Measurements from ENCODE around the gene CD82.

The CD82 gene, protein sequence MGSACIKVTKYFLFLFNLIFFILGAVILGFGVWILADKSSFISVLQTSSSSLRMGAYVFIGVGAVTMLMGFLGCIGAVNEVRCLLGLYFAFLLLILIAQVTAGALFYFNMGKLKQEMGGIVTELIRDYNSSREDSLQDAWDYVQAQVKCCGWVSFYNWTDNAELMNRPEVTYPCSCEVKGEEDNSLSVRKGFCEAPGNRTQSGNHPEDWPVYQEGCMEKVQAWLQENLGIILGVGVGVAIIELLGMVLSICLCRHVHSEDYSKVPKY

DNA sequence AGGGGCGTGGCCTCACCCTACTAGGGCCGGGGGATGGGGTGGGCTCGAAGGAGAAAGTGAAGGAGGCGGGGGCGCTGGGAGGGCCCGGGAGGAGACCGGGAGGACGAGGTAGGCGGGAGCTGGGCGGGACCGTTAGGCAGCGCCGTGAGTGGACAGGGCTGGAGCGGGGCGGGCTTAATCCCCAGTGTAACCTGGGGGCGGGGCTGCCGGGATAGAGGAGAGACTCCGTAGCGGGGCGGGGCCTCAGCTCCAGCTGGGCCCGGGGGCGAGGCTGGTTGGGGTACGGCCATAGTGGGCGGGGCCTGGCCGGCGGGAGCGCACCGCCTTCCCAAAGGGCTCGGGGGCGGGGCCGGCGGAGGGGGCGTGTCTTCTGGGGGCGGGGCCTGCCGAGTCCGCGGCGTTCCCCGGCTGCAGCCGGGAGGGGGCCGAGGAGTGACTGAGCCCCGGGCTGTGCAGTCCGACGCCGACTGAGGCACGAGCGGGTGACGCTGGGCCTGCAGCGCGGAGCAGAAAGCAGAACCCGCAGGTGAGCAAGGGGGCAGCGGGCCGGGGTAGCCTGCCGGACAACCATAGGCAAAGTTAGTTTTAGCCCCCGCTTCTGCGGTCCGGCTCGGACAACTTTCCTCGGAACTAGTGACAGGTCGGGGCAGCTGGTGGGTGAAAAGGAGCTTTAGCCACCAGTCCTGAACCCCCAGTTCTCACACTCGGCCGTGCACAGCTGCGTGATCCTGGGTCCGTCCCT is at the start of gene CD82:
CD82 (plus strand) TSS at position 453 of the 742 bp plus-strand sequence. CDS start 29,000 bp downstream, outside the sequence.
- DNase-seq = peak; percentile 98

DNA sequence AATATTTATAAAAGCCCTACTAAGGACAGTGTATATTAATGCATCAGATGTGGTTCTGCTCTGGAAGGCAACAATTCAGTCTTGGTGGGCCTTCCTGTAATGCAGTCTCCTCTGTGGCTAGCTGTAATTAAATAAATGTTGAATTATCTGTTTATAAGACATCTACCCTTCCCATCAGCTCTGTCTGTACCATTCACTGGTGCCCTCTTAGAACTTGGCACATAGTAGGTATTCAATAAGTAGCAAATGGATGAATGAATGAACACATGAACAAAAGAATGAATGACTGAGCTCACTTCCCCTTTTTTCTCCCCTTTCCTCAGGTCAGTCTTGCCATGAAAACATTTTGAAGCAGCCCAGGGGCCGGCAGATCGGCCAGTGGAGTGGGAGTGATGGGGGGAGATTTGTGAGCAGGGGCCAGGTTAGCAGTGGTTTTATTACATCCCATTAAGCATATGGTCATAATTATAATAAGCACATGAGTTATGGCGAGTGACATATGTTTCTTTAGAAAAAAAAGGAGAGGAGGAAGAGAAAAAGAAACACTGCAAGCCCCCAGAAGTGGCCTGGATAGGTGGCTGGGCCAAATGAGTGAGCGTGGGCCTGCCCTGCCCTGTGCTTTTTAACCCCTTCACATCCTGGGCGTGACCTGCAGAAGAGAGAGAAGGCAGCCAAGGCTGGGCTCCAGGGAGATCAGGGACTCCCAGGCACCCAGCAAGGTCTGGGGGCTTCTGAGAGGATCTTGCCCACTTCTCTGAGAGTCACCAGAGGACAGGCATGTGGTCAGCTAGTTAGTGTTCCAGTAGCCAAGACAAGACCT is 48.6 kb upstream of the CD82 start:
- no peak for DNase-seq

DNA sequence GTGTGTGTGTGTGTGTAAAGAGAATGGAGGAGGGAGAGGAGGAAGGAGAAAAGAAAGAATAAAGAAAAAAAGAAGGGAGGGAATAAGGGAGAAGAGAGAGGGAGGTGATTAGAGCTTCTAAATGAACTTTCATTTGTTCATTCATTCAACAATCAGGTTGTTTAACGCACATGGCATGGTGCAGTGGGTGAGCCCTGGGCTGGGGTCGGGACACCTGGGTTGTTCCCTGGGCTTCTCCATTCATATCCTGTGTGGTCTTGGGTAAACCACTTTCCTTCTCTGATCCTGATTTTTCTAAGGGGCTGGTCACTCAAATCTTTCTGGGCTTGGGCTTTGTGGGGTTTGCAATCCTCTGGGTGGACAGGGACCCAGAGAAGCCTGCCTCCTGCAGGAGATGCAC is 47.9 kb upstream of the CD82 start:
- DNase-seq = no peak

DNA sequence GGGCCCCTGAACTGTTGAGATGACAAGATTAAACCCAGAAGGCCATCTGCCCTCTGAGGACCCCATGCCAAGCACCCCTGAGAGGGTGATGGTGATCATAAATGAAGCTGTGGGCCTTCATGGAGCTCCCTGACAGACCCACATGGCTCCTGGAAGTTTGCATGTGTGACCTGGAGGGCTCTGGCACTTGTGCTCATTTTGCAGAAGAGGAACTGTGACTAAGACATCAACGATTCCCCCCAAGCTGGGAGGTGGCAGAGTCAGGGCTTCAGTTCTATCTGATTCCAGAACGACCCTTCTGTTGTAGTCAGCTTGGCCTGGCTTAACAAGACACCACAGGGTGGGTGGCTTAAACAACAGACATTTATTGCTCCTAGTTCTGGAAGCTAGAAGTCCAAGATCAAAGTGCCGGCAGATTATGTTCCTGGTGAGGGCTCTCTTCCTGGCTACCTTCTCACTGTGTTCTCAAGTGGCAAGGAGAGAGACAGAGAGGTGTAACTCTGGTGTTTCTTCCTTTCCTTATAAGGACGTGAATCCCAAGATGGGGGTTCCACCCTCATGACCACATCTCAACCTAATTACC is 46.4 kb upstream of the CD82 start:
- DNase-seq = no peak

DNA sequence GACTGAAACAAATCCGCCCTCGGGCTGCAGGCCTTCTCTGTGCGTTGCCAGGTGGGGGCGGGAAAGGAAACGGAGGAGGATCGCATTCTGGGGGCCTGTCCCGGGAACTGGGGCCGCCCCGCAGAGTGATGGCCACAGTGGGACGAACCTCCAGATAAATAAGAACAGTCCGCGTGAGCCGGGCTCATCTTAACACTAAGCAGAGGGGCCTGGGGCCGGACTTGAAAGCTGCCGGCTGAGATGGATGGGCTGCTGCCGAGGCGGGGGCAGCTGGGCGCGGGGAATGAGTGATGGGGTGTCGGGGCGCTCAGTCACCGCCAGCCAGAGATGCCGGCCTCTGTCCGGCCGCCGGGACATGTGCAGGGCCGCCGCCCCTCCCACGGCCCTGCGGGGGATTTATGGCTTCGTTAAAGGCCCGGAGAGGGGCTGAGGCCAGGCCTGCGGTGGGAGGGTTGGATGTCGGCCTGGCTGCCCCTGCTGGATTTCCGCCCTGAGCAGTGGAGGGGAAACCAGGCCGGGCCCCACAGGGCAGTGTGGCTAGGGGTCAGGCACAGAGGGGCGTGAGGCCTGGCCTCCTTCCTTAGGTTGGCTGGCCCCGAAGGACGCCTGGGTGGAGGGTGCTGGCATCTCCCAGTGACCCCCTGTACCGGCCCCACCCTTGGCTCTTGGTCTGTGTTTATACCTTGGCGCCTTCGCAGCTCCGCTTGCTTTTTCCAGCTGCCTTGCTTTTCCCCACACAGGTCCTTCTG is 45.3 kb upstream of the CD82 start:
- DNase-seq = no peak

DNA sequence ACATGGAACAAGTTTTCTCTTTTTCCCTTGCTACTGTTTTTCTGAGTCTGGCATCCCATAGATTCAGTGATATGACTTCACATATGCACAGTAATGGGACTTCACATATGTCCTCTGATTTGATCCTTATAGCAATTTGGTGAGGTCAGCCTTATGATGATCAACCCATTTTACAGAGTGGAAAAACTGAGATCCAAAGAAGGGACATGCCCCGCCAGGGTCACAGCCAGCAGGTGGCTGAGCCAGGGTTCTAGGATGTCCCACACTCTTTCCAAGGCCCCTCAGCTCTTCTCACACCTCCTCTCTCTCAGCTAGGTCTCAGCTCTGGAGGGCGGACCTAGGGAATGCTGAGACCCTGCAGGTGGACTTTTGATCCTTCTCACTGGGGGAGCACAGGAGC is 44.3 kb upstream of the CD82 start:
- DNase-seq = no peak

DNA sequence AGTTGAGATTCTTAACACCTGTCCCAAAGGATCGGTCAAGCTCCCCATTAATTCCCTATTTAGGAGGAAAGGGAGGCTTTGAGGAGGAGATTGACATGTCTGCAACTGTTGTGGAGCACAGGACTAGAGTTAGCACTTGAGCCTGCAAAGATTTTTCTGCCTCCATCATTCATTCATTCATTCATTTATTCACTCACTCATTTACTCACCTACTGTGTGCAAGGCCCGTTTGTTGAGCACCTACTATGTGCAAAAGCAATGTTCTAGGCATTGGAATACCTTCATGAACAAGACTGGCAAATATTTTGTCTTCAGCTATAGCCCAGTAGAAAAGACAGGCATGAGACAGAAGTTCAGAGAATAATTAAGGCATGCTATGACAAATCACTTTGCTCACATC is 43.2 kb upstream of the CD82 start:
- no peak for DNase-seq

DNA sequence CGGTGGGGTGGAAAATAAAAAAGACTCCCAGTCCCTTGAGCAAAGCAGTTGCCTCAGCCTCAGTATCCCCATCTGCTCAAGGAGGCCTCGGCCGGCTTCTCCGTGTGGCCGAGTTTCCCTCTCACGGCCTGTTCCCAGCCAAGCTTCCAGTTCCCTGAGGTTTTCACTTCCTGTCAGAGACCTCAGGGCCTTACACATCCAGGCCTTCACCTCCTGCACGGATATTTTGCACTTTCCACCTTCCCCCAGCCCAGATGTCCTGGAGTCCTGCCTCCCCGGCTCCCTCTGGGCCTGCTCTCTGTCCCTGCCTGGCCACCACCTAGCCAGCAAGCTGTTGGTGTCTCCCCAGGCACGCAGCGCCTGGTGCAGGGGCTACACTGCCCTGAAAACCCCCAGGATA is 41.1 kb upstream of the CD82 start:
- no peak for DNase-seq

DNA sequence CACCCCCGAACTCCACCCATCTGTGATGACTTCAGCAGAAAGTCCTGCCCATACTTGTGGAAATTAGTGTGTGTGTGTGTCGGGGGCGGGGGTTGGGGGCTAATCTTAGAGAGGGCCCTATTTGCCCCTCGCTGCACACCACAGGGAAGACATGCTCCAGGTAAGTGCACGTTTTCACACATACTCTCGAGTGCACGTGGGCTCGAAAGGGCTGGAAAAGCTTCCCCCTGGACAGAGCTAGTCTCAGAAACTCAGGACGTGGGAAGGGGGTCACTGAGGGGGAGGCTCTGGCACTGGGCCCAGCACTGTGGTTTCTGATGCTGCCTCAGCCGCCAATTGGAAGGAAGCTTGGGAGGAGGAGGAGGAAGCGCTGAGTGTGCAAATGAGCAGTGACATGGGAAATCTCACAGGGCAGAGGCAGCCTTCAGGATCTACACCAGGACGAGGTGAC is 40.7 kb upstream of the CD82 start:
- DNase-seq = no peak

DNA sequence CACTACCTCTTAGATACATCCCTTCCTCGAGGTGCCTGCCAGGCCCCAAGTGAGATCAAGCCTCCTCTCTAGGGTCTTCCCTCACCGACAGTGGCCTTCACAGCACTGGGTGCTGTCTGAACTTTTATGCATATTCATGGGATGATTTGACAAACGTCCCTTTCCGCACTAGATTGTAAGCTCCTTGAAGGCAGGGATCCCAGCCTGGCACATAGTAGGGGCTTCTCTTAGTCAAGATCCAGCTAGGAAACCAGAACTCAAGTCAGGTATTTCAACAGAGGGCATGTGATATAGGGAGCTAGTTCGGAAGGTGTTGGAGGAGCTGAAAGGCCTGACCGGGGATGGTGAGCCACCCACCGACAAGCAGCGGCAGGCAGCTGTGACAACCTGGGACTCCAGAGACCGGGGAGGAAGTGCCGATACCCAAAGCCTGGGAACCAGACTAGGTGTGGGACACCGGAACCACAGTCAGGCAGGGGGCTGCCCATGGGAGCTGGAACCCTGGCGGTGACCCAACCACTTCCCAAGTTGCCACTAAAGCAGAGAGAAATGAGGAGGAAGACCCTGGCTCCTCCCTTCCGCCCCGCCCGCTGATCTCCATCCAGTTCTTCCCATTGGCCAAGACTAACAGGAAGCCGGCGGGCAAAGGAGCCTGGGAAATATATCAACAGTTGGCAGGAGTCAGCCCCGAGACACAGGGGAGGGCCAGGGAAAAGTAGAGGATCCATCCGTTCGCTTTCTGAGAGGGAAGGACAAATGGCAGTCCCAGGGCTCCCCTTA is 39.8 kb upstream of the CD82 start:
- DNase-seq = no peak

DNA sequence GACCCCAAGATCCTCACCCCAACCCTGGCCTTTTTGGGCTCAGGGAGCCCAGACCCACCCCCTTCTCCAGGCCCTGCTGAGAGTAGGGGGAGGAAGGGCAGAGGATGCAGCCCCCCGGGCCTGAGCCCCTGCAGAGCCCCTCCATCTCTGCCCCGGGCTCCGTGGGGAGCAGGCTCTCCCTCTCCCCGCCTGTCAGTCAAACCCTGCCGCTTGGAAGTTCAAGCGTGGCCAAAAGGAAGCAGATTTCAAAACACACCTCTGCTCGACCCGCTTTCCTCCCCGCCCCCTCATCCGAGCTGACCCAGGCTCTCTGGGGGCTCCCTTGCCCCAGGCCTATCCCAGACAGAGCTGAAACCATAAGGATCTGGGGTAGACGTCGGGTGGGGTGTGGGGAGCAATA is 39.0 kb upstream of the CD82 start:
- DNase-seq = no peak

DNA sequence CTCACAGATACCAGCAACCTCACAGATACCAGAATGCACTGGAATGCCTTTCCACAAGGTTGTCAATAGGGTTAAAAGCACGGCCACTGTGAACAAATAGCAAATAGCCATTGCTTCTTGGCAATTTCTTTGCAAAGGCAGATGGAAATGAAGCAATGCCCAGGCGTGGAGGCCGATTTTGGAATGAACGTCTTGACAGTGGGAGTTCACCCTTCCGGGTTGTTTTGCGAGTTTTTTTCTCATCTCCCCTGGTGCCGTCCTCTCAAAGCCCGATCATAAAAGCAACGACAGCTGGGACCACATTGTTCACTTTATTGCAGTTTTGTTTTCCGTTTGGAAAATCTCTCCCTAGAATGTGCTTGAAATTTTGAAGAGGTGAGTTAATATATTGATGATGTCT is 38.0 kb upstream of the CD82 start:
- DNase-seq = no peak

DNA sequence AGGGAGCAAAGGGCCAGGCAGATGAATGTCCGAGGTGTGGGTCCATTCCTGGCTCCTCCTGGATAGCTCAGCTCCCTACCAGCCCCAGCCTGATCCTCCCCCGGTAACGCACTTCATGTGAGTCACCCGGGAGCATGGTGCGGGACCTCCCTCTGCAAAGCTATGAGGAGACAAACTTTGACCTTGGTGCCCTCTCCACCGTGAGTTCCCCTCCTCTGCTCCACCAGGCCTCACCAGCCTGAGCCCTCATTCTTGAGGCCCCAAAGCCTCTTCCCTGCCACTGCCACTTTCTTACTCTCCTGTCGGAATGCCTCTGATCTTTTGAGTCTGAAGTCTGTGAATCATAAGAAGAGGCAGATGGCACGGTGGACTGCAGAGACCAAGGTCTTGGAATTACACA is 37.4 kb upstream of the CD82 start:
- DNase-seq = no peak

DNA sequence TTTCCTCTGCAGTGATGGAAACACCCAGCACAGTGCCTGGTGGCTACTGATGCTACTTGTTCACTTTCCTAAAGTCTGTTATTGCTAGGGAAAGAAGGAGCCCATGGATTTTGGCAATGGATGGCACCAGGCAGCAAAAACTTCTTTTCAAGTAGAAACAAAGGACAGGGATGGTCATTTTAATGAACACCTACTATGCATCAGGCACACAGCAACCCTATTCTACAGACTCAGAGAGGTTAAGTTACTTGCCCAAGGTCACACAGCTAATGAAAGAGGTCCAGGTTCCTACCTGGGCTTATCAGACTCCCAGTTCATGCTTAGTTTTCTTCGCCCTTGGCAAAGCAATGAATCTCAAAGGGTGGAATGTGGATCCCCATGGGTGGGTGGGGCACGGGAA is 36.9 kb upstream of the CD82 start:
- DNase-seq = no peak

DNA sequence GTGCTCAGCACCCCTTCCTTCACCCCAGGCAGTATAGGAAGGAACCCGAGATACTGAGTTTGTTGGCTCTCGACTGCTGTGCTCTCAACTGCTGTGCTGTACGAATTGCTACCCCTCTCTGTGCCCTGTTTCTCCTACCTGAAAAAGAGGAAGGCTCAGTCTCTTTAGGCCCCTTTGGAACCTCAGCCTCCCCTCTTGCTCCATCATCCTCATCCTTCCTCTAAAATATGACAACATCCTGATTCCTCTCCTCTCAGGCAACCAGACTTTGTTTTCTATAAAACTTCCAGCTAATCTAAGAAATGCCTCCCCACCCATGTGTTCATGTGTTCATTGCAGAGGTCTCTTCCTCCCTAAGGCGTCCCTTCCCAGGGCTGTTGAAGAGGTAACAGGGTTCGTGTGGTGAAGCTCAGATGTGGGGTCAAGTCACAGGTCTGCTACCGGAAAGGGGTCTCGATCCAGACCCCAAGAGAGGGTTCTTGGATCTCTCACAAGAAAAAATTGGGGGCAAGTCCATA is 35.5 kb upstream of the CD82 start:
- no peak for DNase-seq

DNA sequence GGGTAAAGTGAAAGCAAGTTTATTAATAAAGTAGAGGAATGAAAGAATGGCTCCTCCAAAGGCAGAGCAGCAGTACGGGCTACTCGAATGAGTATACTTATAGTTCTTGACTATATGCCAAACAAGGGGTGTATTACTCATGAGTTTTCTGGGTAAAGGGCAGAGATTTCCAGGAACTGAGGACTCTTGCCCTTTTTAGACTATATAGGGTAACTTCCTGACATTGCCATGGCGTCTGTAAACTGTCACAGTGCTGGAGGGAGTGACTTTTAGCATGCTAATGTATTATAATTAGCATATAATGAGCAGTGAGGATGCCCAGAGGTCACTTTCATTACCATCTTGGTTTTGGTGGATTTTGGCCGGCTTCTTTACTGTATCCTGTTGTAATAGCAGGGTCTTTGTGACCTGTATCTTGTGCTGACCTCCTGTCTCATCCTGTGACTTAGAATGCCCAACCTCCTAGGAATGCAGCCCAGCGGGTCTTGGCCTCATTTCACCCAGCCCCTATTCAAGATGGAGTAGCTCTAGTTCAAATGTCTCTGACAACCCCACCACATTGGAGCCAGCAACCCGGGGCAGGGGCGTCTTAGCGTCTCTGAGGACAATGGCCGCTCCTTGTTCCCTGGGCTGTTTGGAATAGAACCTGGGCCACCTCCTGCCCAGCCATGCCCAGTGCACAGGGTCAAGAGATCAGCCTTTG is 34.9 kb upstream of the CD82 start:
- DNase-seq = peak; percentile 28

DNA sequence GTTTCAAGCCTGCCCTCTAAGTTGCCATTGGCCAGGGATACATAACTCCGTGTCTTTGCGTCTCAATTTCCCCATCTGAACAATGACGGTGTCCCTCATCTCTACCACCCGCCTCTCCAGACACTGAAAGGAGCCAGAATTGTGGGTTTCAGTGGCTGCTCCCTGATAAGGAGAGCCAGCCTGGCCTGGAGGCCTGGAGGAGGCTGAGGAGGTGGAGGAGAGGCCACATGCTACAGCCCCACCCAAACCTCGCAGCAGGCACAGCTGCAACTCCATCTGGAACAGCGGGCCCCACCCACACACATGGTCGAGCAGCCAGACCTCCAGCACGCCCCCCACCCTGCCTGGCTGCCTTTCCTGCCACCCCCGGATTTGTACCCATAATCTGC is 34.4 kb upstream of the CD82 start:
- no peak for DNase-seq

DNA sequence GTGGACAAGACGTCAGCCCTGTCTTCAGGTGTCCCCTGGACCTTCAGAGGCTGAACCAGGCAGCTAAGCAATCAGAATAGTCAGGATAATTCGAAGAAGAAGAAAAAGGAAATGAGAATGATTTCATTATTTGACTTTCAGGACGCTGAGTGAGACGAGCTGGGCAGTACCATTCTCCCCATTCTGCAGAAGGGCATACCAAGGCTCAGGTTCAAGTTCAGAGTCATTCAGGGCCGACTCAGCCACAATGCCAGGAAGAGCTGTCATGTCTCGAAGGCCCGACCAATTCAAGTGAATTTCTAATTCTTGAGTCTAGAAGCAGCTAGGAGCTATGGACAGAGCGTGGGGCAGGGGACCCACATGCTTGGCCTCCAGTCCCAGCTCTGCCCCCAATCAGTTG is 33.8 kb upstream of the CD82 start:
- no peak for DNase-seq

DNA sequence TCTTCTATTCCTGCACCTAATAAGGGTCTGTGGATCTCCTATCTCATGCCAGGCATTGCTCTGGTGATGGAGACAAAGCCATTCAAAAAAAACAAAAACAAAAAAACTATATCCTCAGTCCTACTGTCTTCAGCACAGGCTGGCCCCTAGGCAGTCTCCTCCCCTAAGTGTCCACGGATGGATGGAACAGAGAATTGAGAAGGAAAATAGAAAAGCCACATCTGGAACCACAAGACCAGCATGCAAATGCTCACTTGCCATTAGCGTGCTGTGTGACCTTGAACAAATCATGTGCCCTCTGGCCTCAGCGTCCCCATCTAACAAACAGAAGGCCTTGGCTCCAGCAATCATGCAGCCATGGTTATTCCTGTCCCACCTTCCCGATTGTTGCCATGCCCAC is 32.7 kb upstream of the CD82 start:
- no peak for DNase-seq

DNA sequence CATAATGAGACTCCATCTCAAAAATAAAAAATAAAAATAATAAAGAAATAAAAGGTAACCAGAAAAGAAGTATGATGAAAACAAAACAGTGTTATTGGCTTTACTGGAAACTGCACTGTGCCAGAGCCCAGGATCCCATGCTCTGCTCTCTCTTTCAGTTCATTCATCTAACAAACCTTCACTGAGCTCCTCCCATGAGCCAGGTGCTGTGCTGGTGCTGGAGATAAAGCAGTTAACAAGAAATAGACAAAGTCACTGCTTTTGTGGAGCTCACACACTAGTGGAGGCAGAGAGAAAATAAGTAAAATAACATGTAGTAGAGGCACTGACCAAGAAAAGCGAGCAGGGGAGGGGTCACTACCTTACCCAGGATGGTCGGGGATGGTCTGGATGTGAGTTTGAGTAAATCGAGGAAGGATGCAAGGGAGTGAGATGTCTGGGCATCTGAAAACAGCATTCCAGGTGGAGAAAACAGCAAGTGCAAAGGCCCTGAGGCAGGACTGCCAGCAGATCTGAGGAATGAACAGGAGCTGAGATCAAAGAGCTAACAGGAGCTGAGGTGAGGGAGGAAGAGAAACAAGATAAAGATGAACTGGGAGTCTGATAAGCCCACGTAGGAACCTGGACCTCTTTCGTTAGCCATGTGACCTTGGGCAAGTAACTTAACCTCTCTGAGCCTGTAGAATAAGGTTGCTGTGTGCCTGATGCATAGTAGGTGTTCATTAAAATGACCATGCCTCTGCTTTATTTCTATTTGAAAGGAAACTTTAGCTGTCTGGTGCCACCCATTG is 31.3 kb upstream of the CD82 start:
- no peak for DNase-seq
